ENCODE data around the gene ADGRE3.
"Not testable (repeated sequence)": the region's sequence is repeated elsewhere in the genome, so short reads cannot be mapped to it uniquely, and the experiment has no call there.

The ADGRE3 gene

GRCh38 chr19:14639536-14640277, 34.9 kb downstream of the ADGRE3 start:
- Histone ChIP-seq H3K9me3 (ENCODE audit: control insufficient read depth in 1 of 2, low read length in 2 of 2) (peaks cover 8% of the 10 kb centered on the region in 2 donors), H3K9ac (ENCODE audit: low read depth in 1 of 2, low read length in 2 of 2) (no peak overlapping the region), H3K27ac (ENCODE audit: low read depth, low read length) (no peak overlapping the region), H3K4me3 (ENCODE audit: low read depth in 1 of 2, low read length in 2 of 2) (no peak overlapping the region), H3K27me3 (ENCODE audit: control insufficient read depth in 1 of 2, insufficient read depth in 2 of 2, low read length in 2 of 2) (no peaks in the 10 kb centered on the region), H3K36me3 (ENCODE audit: control insufficient read depth in 1 of 2, insufficient read depth in 2 of 2, low read length in 2 of 2) (no peaks in the 10 kb centered on the region), H3K4me1 (ENCODE audit: control insufficient read depth in 1 of 2, insufficient read depth in 2 of 2, low read length in 2 of 2) (no peaks in the 10 kb centered on the region)

- no peak overlapping the region for H3K27ac ChIP-seq (ENCODE audit: low read depth, low read length)
- H3K9me3 ChIP-seq (ENCODE audit: control insufficient read depth in 1 of 2, low read length in 2 of 2), result no peaks in the 10 kb centered on the region
- H3K4me1 ChIP-seq (ENCODE audit: control insufficient read depth in 1 of 2, insufficient read depth in 2 of 2, low read length in 2 of 2), result no peaks in the 10 kb centered on the region
- H3K4me3 ChIP-seq (ENCODE audit: low read depth in 1 of 2, low read length in 2 of 2), result no peak overlapping the region
- no peaks in the 10 kb centered on the region for H3K27me3 ChIP-seq (ENCODE audit: control insufficient read depth in 1 of 2, insufficient read depth in 2 of 2, low read length in 2 of 2)
- no peaks in the 10 kb centered on the region for H3K36me3 ChIP-seq (ENCODE audit: control insufficient read depth in 1 of 2, insufficient read depth in 2 of 2, low read length in 2 of 2)
- no peak overlapping the region for H3K9ac ChIP-seq (ENCODE audit: low read depth in 1 of 2, low read length in 2 of 2)
Measured at GRCh38 chr19:14632286-14632685, 42.4 kb downstream of the ADGRE3 start.

GRCh38 chr19:14629557-14629956, 45.1 kb downstream of the ADGRE3 start:
- Histone ChIP-seq H3K27ac (ENCODE audit: low read depth, low read length) (no peak overlapping the region), H3K27me3 (ENCODE audit: control insufficient read depth in 1 of 2, insufficient read depth in 2 of 2, low read length in 2 of 2) (no peaks in the 10 kb centered on the region), H3K4me1 (ENCODE audit: control insufficient read depth in 1 of 2, insufficient read depth in 2 of 2, low read length in 2 of 2) (no peaks in the 10 kb centered on the region), H3K9me3 (ENCODE audit: control insufficient read depth in 1 of 2, low read length in 2 of 2) (no peaks in the 10 kb centered on the region), H3K36me3 (ENCODE audit: control insufficient read depth in 1 of 2, insufficient read depth in 2 of 2, low read length in 2 of 2) (no peaks in the 10 kb centered on the region), H3K4me3 (ENCODE audit: low read depth in 1 of 2, low read length in 2 of 2) (no peak overlapping the region), H3K9ac (ENCODE audit: low read depth in 1 of 2, low read length in 2 of 2) (no peak overlapping the region)

DNA sequence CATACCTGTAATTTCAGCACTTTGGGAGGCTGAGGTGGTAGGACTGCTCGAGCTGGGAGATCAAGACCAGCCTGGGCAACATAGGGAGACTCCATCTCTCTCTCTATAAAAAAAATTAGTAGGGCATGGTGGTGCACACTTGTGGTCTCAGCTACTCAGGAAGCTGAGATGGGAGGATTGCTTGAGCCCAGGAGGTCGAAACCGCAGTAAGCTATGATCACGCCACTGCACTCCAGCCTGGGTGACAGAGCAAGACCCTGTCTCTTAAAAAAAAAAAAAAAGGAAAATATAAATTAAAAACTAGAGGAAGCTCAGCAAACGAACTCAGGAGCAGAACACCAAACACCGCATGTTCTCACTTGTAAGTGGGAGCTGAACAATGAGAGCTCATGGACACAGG, 50.2 kb downstream of the ADGRE3 start:
- H3K4me1 ChIP-seq (ENCODE audit: control insufficient read depth in 1 of 2, insufficient read depth in 2 of 2, low read length in 2 of 2); H3K9me3 ChIP-seq (ENCODE audit: control insufficient read depth in 1 of 2, low read length in 2 of 2); H3K36me3 ChIP-seq (ENCODE audit: control insufficient read depth in 1 of 2, insufficient read depth in 2 of 2, low read length in 2 of 2); H3K9ac ChIP-seq (ENCODE audit: low read depth in 1 of 2, low read length in 2 of 2); H3K27me3 ChIP-seq (ENCODE audit: control insufficient read depth in 1 of 2, insufficient read depth in 2 of 2, low read length in 2 of 2); H3K27ac ChIP-seq (ENCODE audit: low read depth, low read length); H3K4me3 ChIP-seq (ENCODE audit: low read depth in 1 of 2, low read length in 2 of 2): not testable (repeated sequence)

GRCh38 chr19:14619404-14619803, 55.2 kb downstream of the ADGRE3 start:
- Histone ChIP-seq H3K4me1 (ENCODE audit: control insufficient read depth in 1 of 2, insufficient read depth in 2 of 2, low read length in 2 of 2) (no peaks in the 10 kb centered on the region), H3K27me3 (ENCODE audit: control insufficient read depth in 1 of 2, insufficient read depth in 2 of 2, low read length in 2 of 2) (no peaks in the 10 kb centered on the region), H3K4me3 (ENCODE audit: low read depth in 1 of 2, low read length in 2 of 2) (no peak overlapping the region), H3K27ac (ENCODE audit: low read depth, low read length) (no peak overlapping the region), H3K9me3 (ENCODE audit: control insufficient read depth in 1 of 2, low read length in 2 of 2) (peaks cover 0 to 14% of the 10 kb centered on the region in 2 donors), H3K9ac (ENCODE audit: low read depth in 1 of 2, low read length in 2 of 2) (no peak overlapping the region), H3K36me3 (ENCODE audit: control insufficient read depth in 1 of 2, insufficient read depth in 2 of 2, low read length in 2 of 2) (no peaks in the 10 kb centered on the region)

DNA sequence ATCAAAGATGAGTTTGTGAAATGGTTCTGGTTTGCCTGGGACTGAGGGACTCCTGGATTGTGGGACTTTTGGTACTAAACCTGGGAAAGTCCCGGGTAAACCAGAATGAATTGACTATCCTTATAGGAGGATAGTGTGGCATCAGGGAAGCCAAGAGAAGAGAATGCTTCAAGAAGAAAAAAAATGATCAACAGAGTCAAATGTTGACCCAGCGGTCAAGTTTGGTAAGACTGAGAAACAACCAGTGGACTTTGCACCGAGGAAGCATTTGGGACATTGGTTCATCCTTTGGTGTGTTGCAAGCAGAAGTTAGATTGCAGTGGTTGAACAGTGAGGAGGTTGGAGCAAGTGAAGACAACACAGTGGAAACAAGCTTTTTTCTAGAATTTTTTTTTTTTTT, 58.2 kb downstream of the ADGRE3 start:
- Histone ChIP-seq H3K9me3 (ENCODE audit: control insufficient read depth in 1 of 2, low read length in 2 of 2) (peaks cover 0 to 14% of the 10 kb centered on the region in 2 donors), H3K9ac (ENCODE audit: low read depth in 1 of 2, low read length in 2 of 2) (no peak overlapping the region), H3K4me3 (ENCODE audit: low read depth in 1 of 2, low read length in 2 of 2) (no peak overlapping the region), H3K36me3 (ENCODE audit: control insufficient read depth in 1 of 2, insufficient read depth in 2 of 2, low read length in 2 of 2) (no peaks in the 10 kb centered on the region), H3K27ac (ENCODE audit: low read depth, low read length) (no peak overlapping the region), H3K4me1 (ENCODE audit: control insufficient read depth in 1 of 2, insufficient read depth in 2 of 2, low read length in 2 of 2) (no peaks in the 10 kb centered on the region), H3K27me3 (ENCODE audit: control insufficient read depth in 1 of 2, insufficient read depth in 2 of 2, low read length in 2 of 2) (no peaks in the 10 kb centered on the region)

- Histone ChIP-seq H3K9me3 (ENCODE audit: control insufficient read depth in 1 of 2, low read length in 2 of 2) (peaks cover 0 to 14% of the 10 kb centered on the region in 2 donors), H3K27ac (ENCODE audit: low read depth, low read length) (no peak overlapping the region), H3K36me3 (ENCODE audit: control insufficient read depth in 1 of 2, insufficient read depth in 2 of 2, low read length in 2 of 2) (no peaks in the 10 kb centered on the region), H3K9ac (ENCODE audit: low read depth in 1 of 2, low read length in 2 of 2) (no peak overlapping the region), H3K27me3 (ENCODE audit: control insufficient read depth in 1 of 2, insufficient read depth in 2 of 2, low read length in 2 of 2) (no peaks in the 10 kb centered on the region), H3K4me3 (ENCODE audit: low read depth in 1 of 2, low read length in 2 of 2) (no peak overlapping the region), H3K4me1 (ENCODE audit: control insufficient read depth in 1 of 2, insufficient read depth in 2 of 2, low read length in 2 of 2) (no peaks in the 10 kb centered on the region)
Measured at GRCh38 chr19:14615623-14616022, 59.0 kb downstream of the ADGRE3 start.

DNA sequence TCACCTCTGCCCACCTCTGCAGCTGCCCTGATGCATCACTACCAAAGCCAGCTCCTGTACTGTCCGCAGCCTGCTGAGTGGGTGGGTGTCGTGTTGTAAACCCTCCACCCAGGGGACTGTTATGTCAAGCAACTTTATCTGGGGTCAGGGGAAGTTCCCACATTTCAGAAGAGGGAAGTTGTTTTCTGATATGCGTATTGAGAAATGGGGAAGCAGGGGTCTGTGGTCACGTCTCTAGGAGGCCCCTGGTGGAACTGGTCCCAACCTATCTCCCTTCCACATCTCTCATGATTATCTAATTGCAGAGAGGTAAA, 60.6 kb downstream of the ADGRE3 start:
- H3K9me3 ChIP-seq (ENCODE audit: control insufficient read depth in 1 of 2, low read length in 2 of 2), result peaks cover 0 to 3% of the 10 kb centered on the region in 2 donors

DNA sequence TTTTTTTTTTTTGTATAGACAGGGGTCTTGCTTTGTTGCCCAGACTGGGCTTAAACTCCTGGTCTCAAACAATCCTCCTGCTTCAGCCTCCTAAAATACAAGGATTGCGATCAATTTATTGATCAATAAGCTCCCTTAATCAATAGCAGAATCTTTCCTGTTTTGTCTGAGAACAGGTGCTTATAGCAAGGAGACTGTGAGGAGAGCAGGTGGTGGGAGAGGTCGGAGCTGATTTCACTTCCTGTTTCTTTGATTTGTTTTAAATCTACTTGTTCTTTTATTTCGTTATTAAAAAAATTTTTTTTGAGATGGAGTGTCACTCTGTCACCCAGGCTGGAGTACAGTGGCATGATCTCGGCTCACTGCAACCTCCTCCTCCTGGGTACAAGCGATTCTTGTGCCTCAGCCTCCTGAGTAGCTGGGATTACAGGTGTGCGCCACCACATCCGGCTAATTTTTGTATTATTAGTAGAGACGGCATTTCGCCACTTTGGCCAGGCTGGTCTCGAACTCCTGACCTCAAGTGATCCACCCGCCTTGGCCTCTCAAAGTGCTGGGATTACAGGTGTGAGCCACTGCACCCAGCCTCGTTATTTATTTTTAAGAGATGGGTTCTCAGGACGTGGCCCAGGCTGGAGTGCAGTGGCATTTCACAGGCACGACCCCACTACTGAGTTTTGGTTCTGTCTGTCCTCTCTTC, 61.1 kb downstream of the ADGRE3 start:
- H3K9ac ChIP-seq (ENCODE audit: low read depth in 1 of 2, low read length in 2 of 2); H3K27me3 ChIP-seq (ENCODE audit: control insufficient read depth in 1 of 2, insufficient read depth in 2 of 2, low read length in 2 of 2); H3K36me3 ChIP-seq (ENCODE audit: control insufficient read depth in 1 of 2, insufficient read depth in 2 of 2, low read length in 2 of 2); H3K27ac ChIP-seq (ENCODE audit: low read depth, low read length); H3K4me3 ChIP-seq (ENCODE audit: low read depth in 1 of 2, low read length in 2 of 2); H3K9me3 ChIP-seq (ENCODE audit: control insufficient read depth in 1 of 2, low read length in 2 of 2); H3K4me1 ChIP-seq (ENCODE audit: control insufficient read depth in 1 of 2, insufficient read depth in 2 of 2, low read length in 2 of 2): not testable (repeated sequence)

More for the DNA sequence above, 60.6 kb downstream of the ADGRE3 start:
- no peak overlapping the region for H3K4me3 ChIP-seq (ENCODE audit: low read depth in 1 of 2, low read length in 2 of 2)
- H3K4me1 ChIP-seq (ENCODE audit: control insufficient read depth in 1 of 2, insufficient read depth in 2 of 2, low read length in 2 of 2), result no peaks in the 10 kb centered on the region
- no peak overlapping the region for H3K27ac ChIP-seq (ENCODE audit: low read depth, low read length)
- no peaks in the 10 kb centered on the region for H3K36me3 ChIP-seq (ENCODE audit: control insufficient read depth in 1 of 2, insufficient read depth in 2 of 2, low read length in 2 of 2)
- no peak overlapping the region for H3K9ac ChIP-seq (ENCODE audit: low read depth in 1 of 2, low read length in 2 of 2)
- no peaks in the 10 kb centered on the region for H3K27me3 ChIP-seq (ENCODE audit: control insufficient read depth in 1 of 2, insufficient read depth in 2 of 2, low read length in 2 of 2)

DNA sequence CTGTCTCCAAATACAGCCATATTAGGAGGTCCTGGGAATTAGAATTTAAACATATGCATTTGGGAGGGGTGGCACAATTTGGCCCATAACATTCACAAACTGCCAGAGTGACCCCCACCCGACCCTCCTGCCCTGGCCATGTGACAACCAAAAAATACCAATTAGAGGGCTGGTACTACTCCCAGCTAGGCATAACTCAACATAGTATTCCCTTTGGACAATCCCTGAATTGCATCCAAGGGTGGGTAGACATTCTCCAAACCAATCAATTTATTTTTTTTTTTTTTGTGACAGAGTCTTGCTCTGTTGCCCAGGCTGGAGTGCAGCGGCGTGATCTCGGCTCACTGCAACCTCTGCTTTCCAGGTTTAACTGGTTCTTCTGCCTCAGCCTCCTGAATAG, 62.0 kb downstream of the ADGRE3 start:
- H3K36me3 ChIP-seq (ENCODE audit: control insufficient read depth in 1 of 2, insufficient read depth in 2 of 2, low read length in 2 of 2), result no peaks in the 10 kb centered on the region
- H3K27me3 ChIP-seq (ENCODE audit: control insufficient read depth in 1 of 2, insufficient read depth in 2 of 2, low read length in 2 of 2), result no peaks in the 10 kb centered on the region
- H3K4me3 ChIP-seq (ENCODE audit: low read depth in 1 of 2, low read length in 2 of 2), result no peak overlapping the region
- H3K9ac ChIP-seq (ENCODE audit: low read depth in 1 of 2, low read length in 2 of 2), result no peak overlapping the region
- H3K4me1 ChIP-seq (ENCODE audit: control insufficient read depth in 1 of 2, insufficient read depth in 2 of 2, low read length in 2 of 2), result no peaks in the 10 kb centered on the region
- no peaks in the 10 kb centered on the region for H3K9me3 ChIP-seq (ENCODE audit: control insufficient read depth in 1 of 2, low read length in 2 of 2)
- no peak overlapping the region for H3K27ac ChIP-seq (ENCODE audit: low read depth, low read length)
